Fibroblast of mammary gland (primary cell): ENCODE results near the gene GPR146.
A peak's percentile ranks its signal among the peaks of the same experiment; 100 is the strongest.

Experiments used
- DNase-seq: peaks from one replicate; pipeline ENCODE4 v3.0.0-alpha.2; 2010; ENCODE audit warnings: low read depth
- H3K4me3 ChIP-seq: 2 replicates; pipeline ENCODE4 v1.5.1; 2011; ENCODE audit warnings: low read depth, mild to moderate bottlenecking, low read length, moderate library complexity; ENCODE audit not compliant: control insufficient read depth
- TF ChIP-seq, protein P1 (sequence below): conservative IDR thresholded peaks from 2 replicates; pipeline ENCODE4 v1.5.1; 2011; ENCODE audit warnings: low read depth, low read length, inconsistent platforms; ENCODE audit not compliant: control insufficient read depth, insufficient read depth

Gene GPR146

GRCh38 chr7:1041551-1042491 is 2.5 kb upstream of the GPR146 start:
- no peak for DNase-seq
- TF ChIP-seq, protein P1, sequence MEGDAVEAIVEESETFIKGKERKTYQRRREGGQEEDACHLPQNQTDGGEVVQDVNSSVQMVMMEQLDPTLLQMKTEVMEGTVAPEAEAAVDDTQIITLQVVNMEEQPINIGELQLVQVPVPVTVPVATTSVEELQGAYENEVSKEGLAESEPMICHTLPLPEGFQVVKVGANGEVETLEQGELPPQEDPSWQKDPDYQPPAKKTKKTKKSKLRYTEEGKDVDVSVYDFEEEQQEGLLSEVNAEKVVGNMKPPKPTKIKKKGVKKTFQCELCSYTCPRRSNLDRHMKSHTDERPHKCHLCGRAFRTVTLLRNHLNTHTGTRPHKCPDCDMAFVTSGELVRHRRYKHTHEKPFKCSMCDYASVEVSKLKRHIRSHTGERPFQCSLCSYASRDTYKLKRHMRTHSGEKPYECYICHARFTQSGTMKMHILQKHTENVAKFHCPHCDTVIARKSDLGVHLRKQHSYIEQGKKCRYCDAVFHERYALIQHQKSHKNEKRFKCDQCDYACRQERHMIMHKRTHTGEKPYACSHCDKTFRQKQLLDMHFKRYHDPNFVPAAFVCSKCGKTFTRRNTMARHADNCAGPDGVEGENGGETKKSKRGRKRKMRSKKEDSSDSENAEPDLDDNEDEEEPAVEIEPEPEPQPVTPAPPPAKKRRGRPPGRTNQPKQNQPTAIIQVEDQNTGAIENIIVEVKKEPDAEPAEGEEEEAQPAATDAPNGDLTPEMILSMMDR, result no peak
- no peak overlapping the region for H3K4me3 ChIP-seq

DNA sequence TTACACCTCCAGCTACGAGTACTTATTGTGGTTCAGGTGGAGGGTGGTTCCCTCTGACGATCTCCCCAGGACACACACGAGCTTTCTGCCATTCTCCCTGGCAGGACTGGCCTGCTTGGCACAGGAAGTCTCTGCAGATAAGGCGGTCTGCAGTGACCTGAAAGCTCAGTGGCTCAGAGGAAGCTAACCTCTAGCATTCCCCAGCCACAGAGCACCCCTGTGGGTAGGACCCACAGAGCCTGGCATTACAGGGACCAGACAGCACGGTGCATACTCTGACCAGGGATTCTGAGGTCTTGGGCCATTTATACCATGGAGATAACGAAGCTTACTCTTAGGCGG is 1.9 kb upstream of the GPR146 start:
- TF ChIP-seq, protein P1, result no peak
- no peak for DNase-seq
- no peak overlapping the region for H3K4me3 ChIP-seq

GRCh38 chr7:1043552-1044188 is 676 bp upstream of the GPR146 start:
- H3K4me3 ChIP-seq, result peak overlapping the region; percentile 38
- DNase-seq, result no peak
- TF ChIP-seq, protein P1, result no peak

GRCh38 chr7:1045069-1046063 is 1.0 kb downstream of the GPR146 start:
- H3K4me3 ChIP-seq, result no peak overlapping the region
- TF ChIP-seq, protein P1, result no peak

GRCh38 chr7:1046722-1047679 is 2.7 kb downstream of the GPR146 start:
- TF ChIP-seq, protein P1, result no peak
- H3K4me3 ChIP-seq, result no peak overlapping the region
- DNase-seq, result no peak

More at GRCh38 chr7:1045069-1046063, 1.0 kb downstream of the GPR146 start:
- DNase-seq, result no peak
